Right lobe of liver (tissue), 4 donors: Measurements from ENCODE around the gene TBX4.

Source experiments
- CTCF ChIP-seq, 4 donors: fragments of 200-600 bp in 3 of 4; fragments of 450-650 bp in 1 of 4; IDR thresholded peaks; one replicate each; pipeline versions ENCODE4 v1.5.1 to v1.8.0; 2016 to 2022; ENCODE audit warnings: antibody characterized with exemption in 4 of 4, mild to moderate bottlenecking in 2 of 4
- POLR2A ChIP-seq: fragments of 450-650 bp; IDR thresholded peaks from one replicate; pipeline ENCODE4 v1.6.1; 2017; ENCODE audit warnings: antibody characterized with exemption, mild to moderate bottlenecking
- donor health status: DM: no; HTN: no; CAD: no.
- donor health status: DM: no; HTN: no; CAD: no.
- donor health status: DM: no; HTN: yes; CAD: no.

DNA sequence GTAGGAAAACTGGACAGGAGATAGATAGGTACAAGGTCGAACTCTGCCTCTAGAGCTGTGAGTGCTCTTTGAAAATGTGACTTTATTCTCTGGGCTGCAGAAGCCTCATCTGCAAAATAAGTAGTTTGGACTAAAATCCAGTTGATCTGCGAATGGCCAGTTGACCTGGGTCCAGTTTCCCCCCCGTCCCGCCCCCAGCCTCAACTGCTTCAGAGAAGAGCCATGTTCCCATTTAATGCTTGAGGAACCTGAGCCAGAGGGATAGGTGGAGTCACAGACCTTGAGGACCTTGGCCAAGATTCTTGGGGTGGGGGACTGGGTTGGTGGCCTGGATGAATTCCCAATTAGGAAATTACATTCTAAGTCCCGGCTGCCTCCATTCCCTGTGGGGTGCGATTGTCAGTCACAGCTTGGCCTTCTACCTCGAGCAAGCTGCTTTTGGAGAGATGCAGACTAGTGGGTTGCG is 38.5 kb upstream of the TBX4 start:
- no peak for TF ChIP-seq CTCF (IDR thresholded peaks at IDR 0.05)
- no peak for TF ChIP-seq POLR2A
